HepG2 (cell line): Measurements from ENCODE around the gene LATS1. TPM values are rescaled to one million over a fixed set of nuclear protein-coding genes. Genes with fewer than 3 reads are reported as not detected.
A peak's percentile ranks its signal among the peaks of the same experiment; 100 is the strongest.

Source experiments
- ARID4A ChIP-seq: sonication (generic); formaldehyde crosslinking; IDR thresholded peaks from 2 replicates; pipeline ENCODE4 v1.5.0; 2020; ENCODE audit warnings: mild to moderate bottlenecking, missing genetic modification reagents, borderline replicate concordance
- BATF2 ChIP-seq: sonication (generic); formaldehyde crosslinking; IDR thresholded peaks from 2 replicates; pipeline ENCODE4 v1.8.0; 2022; ENCODE audit warnings: mild to moderate bottlenecking, missing genetic modification reagents, moderate library complexity
- CEBPG ChIP-seq: IDR thresholded peaks from 2 replicates; pipeline ENCODE4 v1.6.1; 2016
- HMG20A ChIP-seq: IDR thresholded peaks from 2 replicates; pipeline ENCODE4 v1.6.1; 2016; ENCODE audit warnings: borderline replicate concordance
- MED13 ChIP-seq: sonication (generic); formaldehyde crosslinking; IDR thresholded peaks from 2 replicates; pipeline ENCODE4 v1.5.0; 2020; ENCODE audit warnings: missing genetic modification reagents
- NFKB2 ChIP-seq: sonication (generic); formaldehyde crosslinking; IDR thresholded peaks from 2 replicates; pipeline ENCODE4 v1.4.0; 2020; ENCODE audit warnings: missing genetic modification reagents, borderline replicate concordance
- XBP1 ChIP-seq: sonication (generic); formaldehyde crosslinking; IDR thresholded peaks from 2 replicates; pipeline ENCODE4 v1.5.0; 2020; ENCODE audit warnings: missing genetic modification reagents
- ZNF142 ChIP-seq: sonication (generic); formaldehyde crosslinking; IDR thresholded peaks from 2 replicates; pipeline ENCODE4 v1.4.0; 2020; ENCODE audit warnings: missing genetic modification reagents
- ZNF207 ChIP-seq: fragments of 450-650 bp; IDR thresholded peaks from 2 replicates; pipeline ENCODE4 v1.6.1; 2016; ENCODE audit warnings: antibody characterized with exemption, borderline replicate concordance
- ZNF260 ChIP-seq: sonication (generic); formaldehyde crosslinking; IDR thresholded peaks from 2 replicates; pipeline ENCODE4 v1.4.0; 2020; ENCODE audit warnings: missing genetic modification reagents, low read depth, mild to moderate bottlenecking, borderline replicate concordance
- ZNF317 ChIP-seq: sonication (generic); formaldehyde crosslinking; IDR thresholded peaks from 2 replicates; pipeline ENCODE4 v1.5.0; 2020; ENCODE audit warnings: mild to moderate bottlenecking, missing genetic modification reagents
- ZNF75D ChIP-seq: sonication (generic); formaldehyde crosslinking; IDR thresholded peaks from 2 replicates; pipeline ENCODE4 v1.8.1; 2023; ENCODE audit warnings: missing genetic modification reagents, mild to moderate bottlenecking, borderline replicate concordance
- ZNF883 ChIP-seq: sonication (generic); formaldehyde crosslinking; IDR thresholded peaks from 2 replicates; pipeline ENCODE4 v1.5.1; 2020; ENCODE audit warnings: mild to moderate bottlenecking, missing genetic modification reagents; ENCODE audit errors: not compliant biosample characterization
- ZSCAN12 ChIP-seq: sonication (generic); formaldehyde crosslinking; IDR thresholded peaks from 2 replicates; pipeline ENCODE4 v1.9.0; 2021; ENCODE audit warnings: mild to moderate bottlenecking, missing genetic modification reagents
- polyA plus RNA-seq, 8 experiments: library from polyadenylated mRNA; depleted of rRNA in 3 of 8; stranded (reverse) in 7 of 8; unstranded in 1 of 8; fragments of >200 nt; fragmentation: Illumina TruSeq in 4 of 8; extraction: Trizol in 4 of 8; gene quantifications; 2 replicates each; pipeline versions ENCODE4 v1.2.1 to v1.2.3, GENCODE V29; 2011 to 2016; ENCODE audit warnings: low read depth in 4 of 8, missing spikeins in 1 of 8, mixed read lengths in 1 of 8; ENCODE audit not compliant: insufficient read depth in 1 of 8
- total RNA-seq, 5 experiments: library from RNA; depleted of rRNA; stranded (reverse); fragments of >200 nt; fragmentation: Illumina TruSeq; extraction: Trizol; gene quantifications; 2 replicates each; pipeline ENCODE4 v1.2.3, GENCODE V29; 2016; ENCODE audit warnings: low read depth in 1 of 5

The LATS1 gene
- total and polyA plus RNA-seq, 2 of the 13 experiments (the other 11 are each of a cell fraction or from before 2014, with no cell fraction given) = 9.9 to 12.6 TPM

DNA sequence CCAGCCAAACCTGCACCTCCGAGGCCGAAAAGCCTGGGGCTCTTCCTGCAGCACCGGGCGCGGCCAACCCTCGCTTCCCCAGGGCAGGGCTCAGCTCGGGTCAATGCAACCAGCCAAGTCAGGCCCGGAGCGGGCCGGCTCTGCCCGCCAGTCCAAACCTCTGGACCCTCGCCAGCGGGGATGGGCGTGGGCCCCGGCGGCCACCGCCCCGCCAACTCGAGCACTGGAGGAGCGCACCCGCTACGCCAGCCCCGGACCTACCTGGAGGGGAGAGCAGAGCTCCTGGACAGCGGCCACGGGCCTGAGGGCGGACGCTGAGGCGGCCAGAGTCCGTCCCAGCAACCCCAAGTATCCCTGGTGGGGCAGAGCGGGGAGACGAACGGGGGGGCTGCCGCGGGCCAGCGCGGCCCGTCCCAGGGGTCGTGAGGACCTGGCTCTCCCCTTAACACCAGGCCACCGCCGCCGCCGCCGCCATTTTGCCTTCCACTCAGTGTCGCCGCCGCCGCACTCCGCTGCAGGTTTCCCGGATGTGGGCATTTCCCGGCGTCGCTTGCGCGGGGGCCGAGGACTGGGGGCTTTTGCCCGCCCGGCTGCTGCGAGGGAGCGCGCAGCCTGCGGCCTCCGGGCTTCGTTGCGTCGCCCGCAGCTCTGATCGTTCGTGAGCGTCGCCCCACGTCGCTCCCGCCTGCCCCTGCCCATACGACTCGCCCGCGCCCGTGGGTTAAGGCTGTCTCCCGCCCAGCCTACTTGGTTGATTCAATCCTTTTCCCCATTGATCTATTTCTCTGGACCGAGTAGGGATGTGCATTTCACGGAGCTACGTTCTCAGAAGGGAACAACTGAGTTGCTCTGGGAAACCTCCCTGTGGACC is at the start of gene LATS1 (continued):
- TF ChIP-seq NFKB2 (CRISPR knock-in tag) (peak; percentile 95; the same call in 1 of the 2 replicates), CEBPG (CRISPR knock-in tag) (0 out of 2 replicates have a peak, but pooled peaks have one; percentile 44), MED13 (CRISPR knock-in tag) (peak; percentile 69), ZNF75D (CRISPR knock-in tag) (no peak; the same call in 1 of the 2 replicates), ZNF883 (CRISPR knock-in tag) (peak; percentile 98), HMG20A (CRISPR knock-in tag) (peak; percentile 16; the same call in 1 of the 2 replicates), ZNF317 (CRISPR knock-in tag) (peak; percentile 78; the same call in 1 of the 2 replicates), ARID4A (peak; percentile 97), ZNF260 (no peak), ZNF142 (CRISPR knock-in tag) (peak; percentile 97), BATF2 (CRISPR knock-in tag) (peak; percentile 85; the same call in 1 of the 2 replicates), ZSCAN12 (CRISPR knock-in tag) (peak; percentile 28; the same call in 1 of the 2 replicates), XBP1 (CRISPR knock-in tag) (no peak), ZNF207 (no peak)
